GM12874 (cell line): ENCODE data around the gene ABTB2.

ENCODE experiments used
- CTCF ChIP-seq: IDR thresholded peaks from 2 replicates; pipeline ENCODE4 v1.5.1; 2011; ENCODE audit warnings: low read depth, mild to moderate bottlenecking, control low read depth, low read length, moderate library complexity; ENCODE audit not compliant: insufficient read depth

Gene ABTB2

GRCh38 chr11:34379539-34379938 is 21.7 kb upstream of the ABTB2 start:
- TF ChIP-seq CTCF, result no peak

GRCh38 chr11:34379079-34379478 is 21.3 kb upstream of the ABTB2 start:
- no peak for TF ChIP-seq CTCF

GRCh38 chr11:34373727-34374126 is 15.9 kb upstream of the ABTB2 start:
- TF ChIP-seq CTCF, result no peak

- peak; percentile 29; the same call in 1 of the 2 replicates for TF ChIP-seq CTCF
Measured at GRCh38 chr11:34366522-34366921, 8.7 kb upstream of the ABTB2 start.

- TF ChIP-seq CTCF, result no peak
Measured at GRCh38 chr11:34364102-34364501, 6.3 kb upstream of the ABTB2 start.

- no peak for TF ChIP-seq CTCF
Measured at GRCh38 chr11:34363363-34364084, 5.7 kb upstream of the ABTB2 start.

- TF ChIP-seq CTCF, result no peak
Measured at GRCh38 chr11:34360046-34360445, 2.2 kb upstream of the ABTB2 start.

GRCh38 chr11:34359548-34359891 is 1.7 kb upstream of the ABTB2 start:
- TF ChIP-seq CTCF, result no peak
